ENCODE results near the gene SMARCE1.

Gene SMARCE1
- total RNA-seq, result 50.3 to 62.8 reads per million in 2 donors

- DNase-seq, result peak; percentile 64
These were observed at the start of gene SMARCE1 for GRCh38 chr17:40647624-40648383. Gene SMARCE1, minus strand, starts transcription at chr17:40647818. Its CDS starts 2,016 bp downstream, at chr17:40645802.

GRCh38 chr17:40697297-40697696 lies 49.7 kb upstream of the SMARCE1 start:
- no peak for DNase-seq

- no peak for DNase-seq
These were observed 49.0 kb upstream of the SMARCE1 start for GRCh38 chr17:40696651-40697072.

- no peak for DNase-seq
These were observed 48.4 kb upstream of the SMARCE1 start for GRCh38 chr17:40695874-40696472.

GRCh38 chr17:40694584-40694983 lies 47.0 kb upstream of the SMARCE1 start:
- no peak for DNase-seq

GRCh38 chr17:40687106-40687505 lies 39.5 kb upstream of the SMARCE1 start:
- no peak for DNase-seq

GRCh38 chr17:40686192-40686591 lies 38.6 kb upstream of the SMARCE1 start:
- DNase-seq, result no peak

- no peak for DNase-seq
These were observed 33.4 kb upstream of the SMARCE1 start for GRCh38 chr17:40680998-40681397.

- DNase-seq, result no peak
These were observed 31.9 kb upstream of the SMARCE1 start for GRCh38 chr17:40679523-40679907.

- DNase-seq, result no peak
These were observed 31.4 kb upstream of the SMARCE1 start for GRCh38 chr17:40678902-40679522.

- DNase-seq, result no peak
These were observed 28.3 kb upstream of the SMARCE1 start for GRCh38 chr17:40675905-40676304.

GRCh38 chr17:40672654-40673053 lies 25.0 kb upstream of the SMARCE1 start:
- no peak for DNase-seq

GRCh38 chr17:40671282-40671681 lies 23.7 kb upstream of the SMARCE1 start:
- DNase-seq, result no peak

- DNase-seq, result no peak
These were observed 18.7 kb upstream of the SMARCE1 start for GRCh38 chr17:40666331-40666730.

GRCh38 chr17:40664582-40665333 lies 17.1 kb upstream of the SMARCE1 start, which contains the start of gene KRT222:
Gene KRT222, minus strand, starts transcription at chr17:40665177. Its CDS starts 78 bp downstream, at chr17:40665099.
- DNase-seq, result no peak

- no peak for DNase-seq
These were observed 15.6 kb upstream of the SMARCE1 start for GRCh38 chr17:40663252-40663651.

GRCh38 chr17:40659911-40660310 lies 12.3 kb upstream of the SMARCE1 start:
- no peak for DNase-seq

GRCh38 chr17:40658396-40658795 lies 10.8 kb upstream of the SMARCE1 start:
- DNase-seq, result no peak

- no peak for DNase-seq
These were observed 4.3 kb upstream of the SMARCE1 start for GRCh38 chr17:40651939-40652338.

- no peak for DNase-seq
These were observed 858 bp upstream of the SMARCE1 start for GRCh38 chr17:40648384-40648968.

- no peak for DNase-seq
These were observed 611 bp downstream of the SMARCE1 start for GRCh38 chr17:40646791-40647623.

- DNase-seq, result no peak
These were observed 1.7 kb downstream of the SMARCE1 start for GRCh38 chr17:40645943-40646342.

Measured in activated gamma-delta T cell (primary cell).